GM18507 (cell line): ENCODE results near the gene ADAMTS17.

Experiments
- DNase-seq: peaks from one replicate; pipeline ENCODE4 v3.0.0; 2011; ENCODE audit warnings: low read depth; ENCODE audit not compliant: insufficient read length; ENCODE audit errors: extremely low spot score
- FAIRE-seq: peaks from 2 replicates; lab custom pipeline; 2011; peaks lifted over from hg19 to GRCh38; lab: Jason Lieb, UNC

The ADAMTS17 gene

DNA sequence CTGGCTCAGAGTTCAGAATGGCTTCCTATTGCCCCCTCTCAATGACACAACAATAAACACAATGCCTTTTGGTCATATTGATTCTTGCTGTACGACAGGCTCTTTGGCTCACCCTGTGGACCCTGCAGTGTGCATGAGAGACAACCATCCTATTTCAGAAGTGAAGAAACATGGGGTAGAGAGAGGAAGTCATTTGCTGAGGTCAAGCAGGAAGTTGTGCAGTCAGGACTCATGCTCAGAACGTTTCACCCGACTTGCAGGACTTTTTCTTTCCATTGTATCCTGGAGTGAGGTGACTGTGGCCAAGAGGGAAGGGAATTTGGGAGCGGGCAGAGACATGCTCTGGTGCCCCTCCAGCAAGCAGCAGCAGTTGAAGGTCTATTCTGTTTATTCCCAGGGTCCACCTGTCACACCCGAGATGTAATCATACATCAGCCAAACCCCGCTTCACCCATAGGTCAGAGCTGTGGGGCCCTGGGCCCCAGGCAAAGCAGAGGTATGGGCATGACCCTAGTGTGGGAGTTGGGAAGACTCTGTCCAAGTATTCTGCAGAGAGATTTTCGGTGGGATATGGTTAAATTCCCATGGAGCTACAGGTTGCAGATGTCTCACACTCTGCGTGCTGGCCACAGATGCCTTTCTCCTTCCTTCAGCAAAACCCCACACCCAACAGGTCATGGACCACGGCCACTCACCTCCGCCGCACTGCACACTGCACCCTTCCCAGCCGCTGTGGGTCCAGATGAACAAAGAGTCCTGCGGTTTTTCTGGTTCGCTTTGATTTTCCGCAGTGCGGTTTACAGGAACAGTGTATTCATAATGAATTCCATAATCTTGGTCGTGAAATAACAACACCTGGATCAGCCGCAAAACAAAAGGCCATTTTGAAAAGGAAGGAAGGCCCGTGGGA, 290.6 kb downstream of the ADAMTS17 start:
- FAIRE-seq = no peak
- no peak for DNase-seq

DNA sequence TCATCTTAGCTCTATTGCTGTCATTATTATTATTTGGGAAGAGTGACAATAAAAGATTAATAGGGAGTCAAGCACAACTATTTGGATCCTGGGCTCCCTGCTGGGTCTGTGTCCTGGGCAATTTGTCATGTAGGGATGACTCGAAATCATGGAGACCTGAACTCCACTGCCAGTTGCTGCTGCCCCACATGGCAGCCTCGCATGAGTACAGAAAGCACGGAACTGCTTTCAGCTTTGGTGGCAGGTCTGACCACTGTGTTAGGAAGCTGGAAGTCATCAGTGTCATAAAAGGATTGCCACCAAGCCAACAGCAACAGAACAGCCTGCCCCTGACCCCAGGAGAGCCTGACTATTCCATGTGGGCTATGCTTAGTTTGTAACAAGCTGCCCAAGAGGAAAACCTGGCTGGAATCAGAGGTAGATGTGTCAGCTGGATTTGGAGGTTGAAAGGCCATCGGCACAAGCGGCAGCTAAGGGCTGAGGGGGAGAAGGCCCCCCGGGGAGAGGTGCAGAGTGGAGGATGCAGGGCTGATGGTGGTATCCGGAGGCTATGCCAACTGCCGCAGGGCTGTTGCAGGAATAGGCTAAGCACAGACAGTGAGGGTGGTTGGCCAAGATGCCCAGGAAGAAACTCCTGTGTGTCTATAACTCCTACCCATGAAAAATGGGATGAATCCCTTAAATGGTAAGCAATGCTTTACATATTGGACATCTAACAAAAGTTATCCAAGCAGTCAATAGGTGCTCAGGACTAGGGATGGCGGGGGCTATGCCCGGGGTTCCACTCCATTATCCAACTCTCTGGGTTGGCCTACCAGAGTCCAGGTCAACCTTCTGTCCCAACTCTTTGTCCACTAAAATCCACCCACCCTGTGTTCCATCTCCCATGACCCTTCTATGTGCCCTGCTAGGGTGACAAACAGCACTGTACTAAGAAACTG, 291.6 kb downstream of the ADAMTS17 start:
- DNase-seq = no peak
- no peak for FAIRE-seq

DNA sequence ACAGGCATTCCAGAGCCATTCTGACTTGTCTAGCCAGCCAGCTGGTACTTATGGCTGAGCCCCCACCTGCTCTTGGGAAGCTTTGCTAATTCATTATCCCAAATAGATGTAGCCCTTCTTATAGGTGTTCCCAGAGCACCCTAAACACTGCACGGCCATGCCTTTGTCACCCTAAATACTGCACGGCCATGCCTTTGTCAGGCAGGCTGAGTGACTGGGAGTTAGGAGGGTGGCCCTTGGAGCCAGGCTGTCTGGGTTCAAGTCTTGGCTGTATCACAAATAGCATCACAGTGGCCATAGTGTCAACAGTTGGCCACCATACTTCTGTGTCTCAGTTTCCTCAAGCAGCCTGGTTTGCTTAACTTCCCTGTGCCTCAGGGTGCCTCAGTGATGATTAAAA, 292.3 kb downstream of the ADAMTS17 start:
- DNase-seq (no peak), FAIRE-seq (no peak)

DNA sequence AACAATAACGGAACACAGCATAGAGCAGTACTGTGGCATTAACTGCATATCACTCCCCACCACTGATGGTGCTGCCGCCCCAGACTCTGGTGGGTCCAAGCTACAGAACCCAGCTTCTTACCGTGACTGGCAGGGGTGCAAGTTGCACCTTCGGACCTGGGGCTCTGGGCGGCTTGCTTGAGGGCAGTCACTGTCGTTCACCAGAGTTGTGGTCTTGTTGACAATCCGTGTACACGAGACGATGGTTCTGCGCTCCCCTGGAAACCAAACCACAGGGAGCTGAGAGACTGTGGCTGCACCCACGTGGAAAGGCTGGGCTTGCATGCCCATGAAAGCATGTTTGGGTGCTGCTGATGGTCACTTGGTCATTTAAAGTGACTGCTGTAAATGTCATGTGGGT, 293.0 kb downstream of the ADAMTS17 start:
- FAIRE-seq (no peak), DNase-seq (no peak)

GRCh38 chr15:100043692-100044091, 298.1 kb downstream of the ADAMTS17 start:
- no peak for FAIRE-seq
- no peak for DNase-seq

GRCh38 chr15:100043068-100043641, 298.6 kb downstream of the ADAMTS17 start:
- FAIRE-seq = no peak
- no peak for DNase-seq

DNA sequence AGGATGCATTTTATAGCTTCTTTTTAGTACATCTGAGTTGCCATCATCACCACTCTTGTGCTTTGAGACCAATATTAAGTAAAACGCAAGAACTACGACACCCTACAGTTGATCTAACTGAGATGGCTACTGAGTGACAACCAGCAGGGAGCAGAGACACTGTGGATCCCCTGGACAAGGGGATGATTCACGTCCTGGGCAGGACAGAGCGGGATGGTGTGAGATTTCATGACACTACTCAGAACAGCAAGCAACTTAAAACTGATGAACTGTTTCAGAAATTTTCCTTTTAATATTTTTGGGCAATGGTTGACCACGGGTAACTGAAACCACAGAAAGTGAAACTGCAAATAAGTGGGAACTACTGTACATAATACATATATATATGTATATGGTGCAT, 299.2 kb downstream of the ADAMTS17 start:
- FAIRE-seq (no peak), DNase-seq (no peak)

DNA sequence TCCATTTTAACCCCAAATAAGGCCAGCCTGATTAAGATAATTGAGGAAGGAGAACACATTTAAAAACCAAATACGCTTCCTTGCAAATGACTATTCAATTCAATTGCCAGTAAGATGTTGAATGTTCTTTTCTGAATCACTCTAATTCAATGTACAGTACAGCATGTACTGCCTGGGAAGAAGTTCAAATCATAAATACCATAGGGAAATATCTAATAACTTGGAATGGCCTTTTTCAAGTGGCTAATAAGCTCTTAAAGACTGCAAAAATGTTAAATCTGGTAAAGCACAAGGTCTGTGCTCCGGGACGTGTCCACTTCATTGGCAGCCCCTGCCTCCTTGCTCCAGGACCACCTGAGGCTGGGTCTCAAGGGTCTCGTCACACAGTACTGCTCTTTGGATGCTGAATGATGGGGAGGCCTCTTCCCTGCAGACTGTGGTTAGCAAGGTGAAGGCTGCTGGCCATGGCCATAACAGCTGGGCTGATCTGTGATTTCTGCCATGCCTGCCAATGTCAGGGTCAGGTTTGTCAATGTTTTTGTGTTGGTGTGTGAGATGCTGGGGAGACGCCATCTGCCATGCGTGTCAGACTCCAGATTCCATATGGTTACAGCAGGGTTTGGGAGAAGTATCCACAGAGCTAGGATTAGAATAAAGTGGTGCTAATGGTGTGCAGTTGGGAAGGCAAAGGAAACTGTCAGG, 300.5 kb downstream of the ADAMTS17 start:
- no peak for DNase-seq
- FAIRE-seq = no peak

DNA sequence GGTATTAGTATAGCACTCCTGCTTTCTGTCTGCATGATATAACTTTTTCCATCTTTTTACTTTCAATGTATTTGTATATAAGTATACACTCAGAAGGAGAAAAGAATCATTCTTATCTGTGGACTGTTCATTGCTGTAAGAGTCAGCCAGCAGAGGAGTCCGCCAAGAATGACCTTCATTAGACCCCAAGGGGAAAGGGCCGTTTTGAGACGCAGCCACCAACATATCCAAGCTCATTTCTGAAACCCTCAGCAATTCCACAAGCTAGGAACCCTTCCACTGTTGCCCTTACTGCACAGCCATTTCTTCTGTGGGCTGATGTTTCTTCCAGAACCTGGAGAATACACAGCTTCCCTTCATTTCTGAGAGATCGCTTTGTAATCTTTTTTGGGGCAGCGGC, 301.8 kb downstream of the ADAMTS17 start:
- no peak for FAIRE-seq
- DNase-seq = no peak

DNA sequence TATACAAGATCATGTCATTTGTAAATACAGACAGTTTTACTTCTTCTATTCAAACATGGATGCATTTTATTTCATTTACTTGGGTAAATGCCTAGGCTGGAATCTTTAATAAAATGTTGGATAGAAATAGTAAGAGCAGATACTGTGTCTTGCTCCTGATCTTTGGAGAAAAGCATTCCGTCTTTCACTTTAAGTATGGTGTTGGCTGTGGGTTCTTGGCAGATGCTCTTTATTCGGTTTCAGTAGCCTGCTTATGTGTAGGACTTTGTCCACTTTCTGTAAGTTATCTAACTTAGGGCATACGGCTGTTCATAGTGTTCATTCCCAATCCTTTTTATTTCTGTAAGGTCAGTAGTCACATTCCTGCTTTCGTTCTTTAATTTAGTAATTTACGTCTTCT, 303.0 kb downstream of the ADAMTS17 start:
- no peak for DNase-seq
- FAIRE-seq = no peak

GRCh38 chr15:100037901-100038300, 303.9 kb downstream of the ADAMTS17 start:
- DNase-seq (no peak), FAIRE-seq (no peak)

- FAIRE-seq = no peak
Measured at GRCh38 chr15:100036015-100036414, 305.8 kb downstream of the ADAMTS17 start.

GRCh38 chr15:100034191-100034590, 307.6 kb downstream of the ADAMTS17 start:
- no peak for FAIRE-seq
- DNase-seq = no peak

More at GRCh38 chr15:100036015-100036414, 305.8 kb downstream of the ADAMTS17 start:
- DNase-seq = no peak

- FAIRE-seq (no peak), DNase-seq (no peak)
Measured at GRCh38 chr15:100033140-100033857, 308.5 kb downstream of the ADAMTS17 start.

DNA sequence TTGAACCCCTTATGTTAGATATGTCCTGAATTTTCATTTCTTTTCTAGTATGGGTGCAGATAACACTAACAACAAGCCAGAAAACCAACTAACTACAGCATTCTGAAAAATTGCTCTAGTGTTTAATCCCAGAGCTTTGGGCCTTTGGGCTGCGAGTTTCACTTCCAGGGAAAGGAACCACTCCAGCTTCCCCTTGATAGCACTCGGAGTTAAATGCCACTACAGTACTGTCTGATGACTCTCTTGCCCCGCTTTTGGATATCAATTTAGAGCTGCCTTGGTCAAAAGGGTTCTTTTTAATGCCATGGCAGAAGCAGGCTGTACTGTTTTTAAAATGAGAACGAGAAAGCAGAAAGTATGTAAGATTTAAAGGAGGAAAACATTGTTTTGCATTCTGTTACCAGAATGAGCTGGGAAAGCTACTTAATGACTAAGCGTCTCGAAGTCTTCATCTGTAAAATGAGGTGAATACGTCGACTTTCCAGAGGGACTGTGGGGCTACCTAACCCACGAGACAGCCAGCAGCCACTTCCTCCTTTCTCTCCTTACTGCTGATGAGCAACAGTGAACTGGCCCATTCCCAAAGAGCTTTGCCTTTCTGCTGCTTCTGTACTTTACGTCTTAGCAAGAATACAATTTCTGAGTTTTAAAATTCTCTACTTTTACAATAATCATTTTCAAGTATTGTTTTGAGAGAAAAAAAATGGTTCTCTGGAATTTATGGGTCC, 309.3 kb downstream of the ADAMTS17 start:
- no peak for DNase-seq
- no peak for FAIRE-seq

GRCh38 chr15:100031665-100032357, 310.0 kb downstream of the ADAMTS17 start:
- no peak for FAIRE-seq

DNA sequence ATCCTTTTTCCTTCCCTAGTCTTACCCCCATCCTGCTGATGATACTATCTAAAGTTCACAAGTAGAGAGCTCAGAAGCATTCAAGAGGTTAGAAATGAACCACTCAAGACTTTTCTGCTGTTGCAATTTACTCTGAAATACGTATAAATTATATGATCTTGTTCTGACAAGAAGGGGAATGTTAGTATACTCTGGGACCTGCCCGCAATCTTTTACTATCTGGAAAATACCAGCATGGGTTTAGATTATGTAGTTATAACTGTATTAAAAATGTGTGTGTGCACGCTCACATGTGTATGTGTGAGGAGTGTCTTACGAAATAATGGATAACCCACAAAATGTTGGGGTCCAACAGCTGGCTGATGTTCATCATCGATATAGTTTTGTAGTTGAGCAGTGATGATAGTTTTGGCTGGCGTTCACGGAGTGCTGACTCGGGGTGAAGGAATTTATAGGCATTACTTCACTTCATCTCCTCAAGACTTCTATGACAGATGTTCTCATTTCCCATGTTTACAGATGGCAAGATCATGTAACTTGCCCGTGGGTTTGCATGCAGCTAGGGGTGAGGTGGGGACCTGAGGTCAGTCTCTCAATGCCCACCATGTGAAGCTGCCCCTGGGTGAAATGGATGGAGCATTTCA, 311.1 kb downstream of the ADAMTS17 start:
- FAIRE-seq (no peak), DNase-seq (no peak)

More at GRCh38 chr15:100031665-100032357, 310.0 kb downstream of the ADAMTS17 start:
- no peak for DNase-seq
